Smooth muscle cell (in vitro differentiated cells): Measurements from ENCODE around the gene CDC42BPA. TPM values are rescaled to one million over a fixed set of nuclear protein-coding genes. Genes with fewer than 3 reads are reported as not detected.

Experiments
- DNase-seq: peaks from one replicate; lab custom pipeline; 2025; ENCODE audit not compliant: unreplicated experiment; lab: John Stamatoyannopoulos, UW
- H2AFZ ChIP-seq: fragments of 200-600 bp; sonication (generic); 2 replicates; pipeline ENCODE4 v1.6.0; 2016; ENCODE audit warnings: antibody characterized with exemption, low read depth, mild to moderate bottlenecking
- H3F3A ChIP-seq: fragments of 200-600 bp; sonication (generic); 2 replicates; pipeline ENCODE4 v1.6.0; 2017; ENCODE audit warnings: antibody characterized with exemption, low read depth
- H3K27ac ChIP-seq: fragments of 200-600 bp; sonication (generic); 2 replicates; pipeline ENCODE4 v1.5.1; 2016; ENCODE audit warnings: low read depth, mild to moderate bottlenecking
- H3K27me3 ChIP-seq: fragments of 200-600 bp; sonication (generic); 2 replicates; pipeline ENCODE4 v1.6.1; 2016; ENCODE audit warnings: low read depth, mild to moderate bottlenecking
- H3K36me3 ChIP-seq: fragments of 200-600 bp; sonication (generic); 2 replicates; pipeline ENCODE4 v1.5.1; 2016; ENCODE audit warnings: low read depth
- H3K4me1 ChIP-seq: fragments of 200-600 bp; sonication (generic); 2 replicates; pipeline ENCODE4 v1.5.1; 2016; ENCODE audit warnings: low read depth
- H3K4me2 ChIP-seq: fragments of 200-600 bp; sonication (generic); 2 replicates; pipeline ENCODE4 v1.6.0; 2016; ENCODE audit warnings: mild to moderate bottlenecking
- H3K4me3 ChIP-seq: fragments of 200-600 bp; sonication (generic); 2 replicates; pipeline ENCODE4 v1.5.1; 2016; ENCODE audit warnings: mild to moderate bottlenecking
- H3K79me2 ChIP-seq: fragments of 200-600 bp; sonication (generic); 2 replicates; pipeline ENCODE4 v1.6.0; 2016; ENCODE audit warnings: low read depth, mild to moderate bottlenecking
- H3K9ac ChIP-seq: fragments of 200-600 bp; sonication (generic); 2 replicates; pipeline ENCODE4 v1.6.0; 2016; ENCODE audit warnings: low read depth
- H3K9me3 ChIP-seq: fragments of 200-600 bp; sonication (generic); replicated peaks from 2 replicates; pipeline ENCODE4 v1.5.1; 2016; ENCODE audit warnings: low read depth
- H4K20me1 ChIP-seq: fragments of 200-600 bp; sonication (generic); 2 replicates; pipeline ENCODE4 v1.6.0; 2016; ENCODE audit warnings: low read depth
- CTCF ChIP-seq: fragments of 200-600 bp; sonication (generic); IDR thresholded peaks from 2 replicates; pipeline ENCODE4 v1.5.1; 2017; ENCODE audit warnings: borderline replicate concordance, mild to moderate bottlenecking, antibody characterized with exemption; ENCODE audit not compliant: insufficient read depth, poor library complexity, severe bottlenecking
- WGBS: methylation state at CpG from one replicate; pipeline ENCODE4 v1.1.7; 2016; ENCODE audit warnings: low lambda C conversion rate; 5-methylcytosine and 5-hydroxymethylcytosine counted together
- polyA plus RNA-seq: library from polyadenylated mRNA; unstranded; fragments of >200 nt; fragmentation: Nextera tagmentation; extraction: Ambion mirVana; gene quantifications from 2 replicates; pipeline ENCODE4 v1.2.1, GENCODE V29; 2016
- total RNA-seq: library from RNA; depleted of rRNA; stranded (reverse); fragments of >200 nt; gene quantifications from 2 replicates; pipeline ENCODE4 v1.2.3, GENCODE V29; 2014

The CDC42BPA gene
- total and polyA plus RNA-seq, 2 experiments from 2014 or later: 14.8 to 34.9 TPM

GRCh38 chr1:227059076-227059475 lies 259.2 kb downstream of the CDC42BPA start:
- WGBS: 87% methylated on average over 4 of the region's 4 CpGs
- Histone ChIP-seq H3K9ac (no peak overlapping the region), H3K4me2 (peak overlapping the region; percentile 47), H3K4me1 (no peaks in the 10 kb centered on the region), H4K20me1 (no peaks in the 10 kb centered on the region), H3F3A (no peaks in the 10 kb centered on the region), H3K79me2 (no peaks in the 10 kb centered on the region), H3K36me3 (no peaks in the 10 kb centered on the region), H3K9me3 (no peaks in the 10 kb centered on the region), H2AFZ (no peak overlapping the region), H3K27ac (peak overlapping the region; percentile 94), H3K27me3 (no peaks in the 10 kb centered on the region), H3K4me3 (no peak overlapping the region)
- DNase-seq: no peak
- TF ChIP-seq CTCF: no peak

- WGBS: 48% methylated on average over 5 of the region's 5 CpGs
- no peak for DNase-seq
- H3K79me2 ChIP-seq: no peaks in the 10 kb centered on the region
- no peaks in the 10 kb centered on the region for H4K20me1 ChIP-seq
- no peak overlapping the region for H2AFZ ChIP-seq
- H3K4me1 ChIP-seq: no peaks in the 10 kb centered on the region
- H3K4me3 ChIP-seq: no peak overlapping the region
- peak overlapping the region; percentile 47 for H3K4me2 ChIP-seq
- no peaks in the 10 kb centered on the region for H3K9me3 ChIP-seq
- H3K27ac ChIP-seq: peak overlapping the region; percentile 94
- no peaks in the 10 kb centered on the region for H3K27me3 ChIP-seq
- no peak for TF ChIP-seq CTCF
- H3K36me3 ChIP-seq: no peaks in the 10 kb centered on the region
- no peak overlapping the region for H3K9ac ChIP-seq
- no peaks in the 10 kb centered on the region for H3F3A ChIP-seq
Observed at GRCh38 chr1:227058321-227058751, 260.0 kb downstream of the CDC42BPA start.

- H3K27ac ChIP-seq: no peak overlapping the region
- no peak overlapping the region for H3K9ac ChIP-seq
- no peaks in the 10 kb centered on the region for H4K20me1 ChIP-seq
- H3K4me3 ChIP-seq: no peak overlapping the region
- no peak for DNase-seq
- no peaks in the 10 kb centered on the region for H3K27me3 ChIP-seq
- TF ChIP-seq CTCF: no peak
- H3K79me2 ChIP-seq: no peaks in the 10 kb centered on the region
- H3F3A ChIP-seq: no peaks in the 10 kb centered on the region
- H3K36me3 ChIP-seq: no peaks in the 10 kb centered on the region
- no peak overlapping the region for H3K4me2 ChIP-seq
- H3K4me1 ChIP-seq: no peaks in the 10 kb centered on the region
- H3K9me3 ChIP-seq: no peaks in the 10 kb centered on the region
- no peak overlapping the region for H2AFZ ChIP-seq
Observed at GRCh38 chr1:227049253-227049652, 269.0 kb downstream of the CDC42BPA start.

GRCh38 chr1:227043755-227044154 lies 274.5 kb downstream of the CDC42BPA start:
- WGBS: 66% methylated on average over 5 of the region's 5 CpGs
- no peak for DNase-seq
- Histone ChIP-seq H3K4me1 (no peaks in the 10 kb centered on the region), H3F3A (no peaks in the 10 kb centered on the region), H3K27ac (peak overlapping the region; percentile 8), H3K4me3 (no peak overlapping the region), H2AFZ (no peak overlapping the region), H3K27me3 (no peaks in the 10 kb centered on the region), H3K79me2 (no peaks in the 10 kb centered on the region), H4K20me1 (no peaks in the 10 kb centered on the region), H3K9ac (no peak overlapping the region), H3K36me3 (no peaks in the 10 kb centered on the region), H3K4me2 (no peak overlapping the region), H3K9me3 (no peaks in the 10 kb centered on the region)
- no peak for TF ChIP-seq CTCF
